Testis (tissue), 3 donors: ENCODE measurements around the gene AFF1. TPM values are rescaled to one million over a fixed set of nuclear protein-coding genes. Genes with fewer than 3 reads are reported as not detected.

Experiments
- DNase-seq: peaks from one replicate; pipeline ENCODE4 v3.0.0-alpha.2; 2019
- H3K27ac ChIP-seq, 2 donors: fragments of 200-600 bp; sonication (generic); one replicate each; pipeline ENCODE4 v1.5.1; 2019
- H3K27me3 ChIP-seq: fragments of 200-600 bp; sonication (generic); one replicate; pipeline ENCODE4 v1.5.1; 2019
- H3K36me3 ChIP-seq: fragments of 200-600 bp; sonication (generic); one replicate; pipeline ENCODE4 v1.5.1; 2017; ENCODE audit warnings: low read depth; ENCODE audit errors: missing control alignments
- H3K4me1 ChIP-seq: fragments of 200-600 bp; sonication (generic); one replicate; pipeline ENCODE4 v1.5.1; 2019
- H3K4me3 ChIP-seq, 2 donors: fragments of 200-600 bp; sonication (generic); one replicate each; pipeline ENCODE4 v1.5.1; 2017 to 2019
- H3K9me3 ChIP-seq: fragments of 200-600 bp; sonication (generic); one replicate; pipeline ENCODE4 v1.5.1; 2017
- POLR2A ChIP-seq: fragments of 450-650 bp; IDR thresholded peaks from one replicate; pipeline ENCODE4 v1.6.1; 2017; ENCODE audit warnings: antibody characterized with exemption, mild to moderate bottlenecking, moderate library complexity
- WGBS, 2 donors: methylation state at CpG; one replicate each; pipeline ENCODE4 v1.1.5; 2018; 5-methylcytosine and 5-hydroxymethylcytosine counted together
- intact Hi-C: fragments of 100-400 bp; cut with DNase I; formaldehyde crosslinking; loops from one replicate; pipeline ENCODE4 v1.15.1; 2023; ENCODE audit warnings: low total_unique reads
- polyA plus RNA-seq: library from polyadenylated mRNA; stranded (reverse); fragments of 350-450 nt; fragmentation: Illumina TruSeq; extraction: RNeasy Lipid Tissue Mini Kit (QIAGEN cat#74804); gene quantifications from one replicate; pipeline ENCODE4 v1.2.3, GENCODE V29; 2014; ENCODE audit warnings: low read depth, low replicate concordance; ENCODE audit not compliant: insufficient read depth
- total RNA-seq, 2 donors: library from RNA; depleted of rRNA; stranded (reverse); fragments of >200 nt; gene quantifications; one replicate each; pipeline ENCODE4 v1.2.3, GENCODE V29; 2016
- TF ChIP-seq, protein P1 (sequence below), 3 experiments: fragments of 450-650 bp in 2 of 3; fragments of 200-600 bp in 1 of 3; sonication (generic) in 1 of 3; IDR thresholded peaks; one replicate each; pipeline ENCODE4 v1.5.1; 2016 to 2019; ENCODE audit warnings: antibody characterized with exemption in 3 of 3, mild to moderate bottlenecking in 2 of 3, moderate library complexity in 1 of 3

AFF1 gene
- total and polyA plus RNA-seq, 3 donors from 2014 or later = 15.8 to 56.8 (median 53.6) TPM

DNA sequence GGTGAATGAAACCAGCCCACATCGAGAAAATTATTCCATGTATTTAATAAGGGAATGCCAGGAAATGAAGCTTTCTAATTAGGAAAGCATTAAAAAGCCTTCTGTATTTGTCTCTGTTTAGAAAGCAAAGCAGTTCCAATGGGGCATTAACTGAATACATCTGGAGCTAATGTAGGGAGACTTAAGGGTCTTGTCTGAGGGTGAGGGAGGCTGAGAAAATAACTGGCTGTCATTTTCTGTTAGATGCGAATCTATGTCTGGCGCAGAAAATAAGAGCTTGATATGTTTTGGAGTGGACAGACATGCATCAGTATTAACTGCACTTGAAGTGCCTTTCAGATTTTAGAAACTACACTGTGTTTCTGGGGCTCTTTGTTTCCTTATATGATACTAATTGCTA, 174.3 kb downstream of the AFF1 start:
- Histone ChIP-seq H3K36me3 (peaks cover 6% of the 10 kb centered on the region), H3K4me1 (no peaks in the 10 kb centered on the region), H3K27me3 (no peaks in the 10 kb centered on the region), H3K27ac (no peak overlapping the region), H3K4me3 (no peak overlapping the region), H3K9me3 (no peaks in the 10 kb centered on the region)
- DNase-seq = no peak
- intact Hi-C loops = no loop called here
- TF ChIP-seq, protein P1, sequence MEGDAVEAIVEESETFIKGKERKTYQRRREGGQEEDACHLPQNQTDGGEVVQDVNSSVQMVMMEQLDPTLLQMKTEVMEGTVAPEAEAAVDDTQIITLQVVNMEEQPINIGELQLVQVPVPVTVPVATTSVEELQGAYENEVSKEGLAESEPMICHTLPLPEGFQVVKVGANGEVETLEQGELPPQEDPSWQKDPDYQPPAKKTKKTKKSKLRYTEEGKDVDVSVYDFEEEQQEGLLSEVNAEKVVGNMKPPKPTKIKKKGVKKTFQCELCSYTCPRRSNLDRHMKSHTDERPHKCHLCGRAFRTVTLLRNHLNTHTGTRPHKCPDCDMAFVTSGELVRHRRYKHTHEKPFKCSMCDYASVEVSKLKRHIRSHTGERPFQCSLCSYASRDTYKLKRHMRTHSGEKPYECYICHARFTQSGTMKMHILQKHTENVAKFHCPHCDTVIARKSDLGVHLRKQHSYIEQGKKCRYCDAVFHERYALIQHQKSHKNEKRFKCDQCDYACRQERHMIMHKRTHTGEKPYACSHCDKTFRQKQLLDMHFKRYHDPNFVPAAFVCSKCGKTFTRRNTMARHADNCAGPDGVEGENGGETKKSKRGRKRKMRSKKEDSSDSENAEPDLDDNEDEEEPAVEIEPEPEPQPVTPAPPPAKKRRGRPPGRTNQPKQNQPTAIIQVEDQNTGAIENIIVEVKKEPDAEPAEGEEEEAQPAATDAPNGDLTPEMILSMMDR (IDR thresholded peaks at IDR 0.05) = no peak
- no peak for TF ChIP-seq POLR2A
- 84 to 92% methylated on average over 3 of the region's 3 CpGs for WGBS, 2 donors

DNA sequence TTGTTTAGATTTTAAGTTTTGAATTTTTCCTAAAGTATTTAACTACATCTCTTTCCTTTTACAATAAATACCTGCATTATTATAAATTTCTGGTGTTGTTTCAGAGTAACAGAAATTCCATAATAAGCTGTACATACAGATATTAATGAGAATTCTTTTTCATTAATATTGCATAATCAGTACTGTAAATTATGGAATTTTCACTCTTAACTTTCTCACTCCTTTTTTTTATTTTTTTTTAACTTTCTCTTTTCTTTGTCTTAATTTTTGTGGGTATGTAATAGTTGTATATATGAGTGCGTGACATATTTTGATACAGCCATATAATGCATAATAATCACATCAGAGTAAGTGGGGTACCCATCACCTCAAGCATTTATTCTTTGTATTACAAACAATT, 175.1 kb downstream of the AFF1 start:
- Histone ChIP-seq H3K27ac (no peak overlapping the region), H3K4me1 (no peaks in the 10 kb centered on the region), H3K36me3 (peaks cover 6% of the 10 kb centered on the region), H3K4me3 (no peak overlapping the region), H3K27me3 (no peaks in the 10 kb centered on the region), H3K9me3 (no peaks in the 10 kb centered on the region)
- intact Hi-C loops = no loop called here
- WGBS, 2 donors = 95 to 100% methylated on average over 1 of the region's 1 CpG
- TF ChIP-seq POLR2A = no peak
- TF ChIP-seq, protein P1 (IDR thresholded peaks at IDR 0.05) = no peak
- no peak for DNase-seq

DNA sequence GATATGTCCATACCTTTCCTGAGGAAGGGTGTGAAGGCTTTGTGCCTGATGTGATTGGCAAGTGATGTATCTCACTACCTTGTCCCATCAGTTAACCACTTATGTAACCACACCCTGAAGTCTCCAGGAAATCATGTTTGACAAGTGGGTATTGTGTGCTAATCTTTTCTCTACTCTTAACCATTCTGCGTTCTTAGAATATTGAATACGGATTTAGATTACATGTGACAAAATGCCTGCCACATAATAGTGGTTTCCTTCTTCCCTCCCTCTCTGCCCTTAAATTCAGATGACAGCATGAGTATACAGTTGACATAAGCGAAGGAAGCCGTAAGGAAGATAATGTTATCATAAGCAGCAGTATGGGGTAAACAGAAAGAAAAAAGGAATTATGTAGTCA, 177.3 kb downstream of the AFF1 start:
- no peak for TF ChIP-seq POLR2A
- TF ChIP-seq, protein P1 (IDR thresholded peaks at IDR 0.05) = no peak
- Histone ChIP-seq H3K36me3 (peaks cover 6% of the 10 kb centered on the region), H3K27me3 (no peaks in the 10 kb centered on the region), H3K4me3 (no peak overlapping the region), H3K27ac (no peak overlapping the region), H3K4me1 (no peaks in the 10 kb centered on the region), H3K9me3 (no peaks in the 10 kb centered on the region)
- DNase-seq = no peak
- 92 to 94% methylated on average over 4 of the region's 4 CpGs for WGBS, 2 donors
- intact Hi-C loops = no loop called here

DNA sequence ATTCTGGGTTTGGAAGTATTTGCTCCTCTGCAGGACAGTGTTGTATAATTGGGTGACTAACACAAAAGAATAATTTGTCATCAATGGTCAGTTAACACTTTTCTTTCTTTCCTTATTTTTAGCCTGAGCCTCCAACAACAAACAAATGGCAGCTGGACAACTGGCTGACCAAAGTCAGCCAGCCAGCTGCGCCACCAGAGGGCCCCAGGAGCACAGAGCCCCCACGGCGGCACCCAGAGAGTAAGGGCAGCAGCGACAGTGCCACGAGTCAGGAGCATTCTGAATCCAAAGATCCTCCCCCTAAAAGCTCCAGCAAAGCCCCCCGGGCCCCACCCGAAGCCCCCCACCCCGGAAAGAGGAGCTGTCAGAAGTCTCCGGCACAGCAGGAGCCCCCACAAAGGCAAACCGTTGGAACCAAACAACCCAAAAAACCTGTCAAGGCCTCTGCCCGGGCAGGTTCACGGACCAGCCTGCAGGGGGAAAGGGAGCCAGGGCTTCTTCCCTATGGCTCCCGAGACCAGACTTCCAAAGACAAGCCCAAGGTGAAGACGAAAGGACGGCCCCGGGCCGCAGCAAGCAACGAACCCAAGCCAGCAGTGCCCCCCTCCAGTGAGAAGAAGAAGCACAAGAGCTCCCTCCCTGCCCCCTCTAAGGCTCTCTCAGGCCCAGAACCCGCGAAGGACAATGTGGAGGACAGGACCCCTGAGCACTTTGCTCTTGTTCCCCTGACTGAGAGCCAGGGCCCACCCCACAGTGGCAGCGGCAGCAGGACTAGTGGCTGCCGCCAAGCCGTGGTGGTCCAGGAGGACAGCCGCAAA, 179.6 kb downstream of the AFF1 start:
- no peak for DNase-seq
- no peak for TF ChIP-seq POLR2A
- TF ChIP-seq, protein P1 (IDR thresholded peaks at IDR 0.05) = no peak
- Histone ChIP-seq H3K9me3 (no peaks in the 10 kb centered on the region), H3K27ac (no peak overlapping the region), H3K36me3 (no peaks in the 10 kb centered on the region), H3K4me3 (no peak overlapping the region), H3K4me1 (no peaks in the 10 kb centered on the region), H3K27me3 (no peaks in the 10 kb centered on the region)
- 86 to 90% methylated on average over 5 to 17 of the region's 24 CpGs for WGBS, 2 donors
- intact Hi-C loops = no loop called here

DNA sequence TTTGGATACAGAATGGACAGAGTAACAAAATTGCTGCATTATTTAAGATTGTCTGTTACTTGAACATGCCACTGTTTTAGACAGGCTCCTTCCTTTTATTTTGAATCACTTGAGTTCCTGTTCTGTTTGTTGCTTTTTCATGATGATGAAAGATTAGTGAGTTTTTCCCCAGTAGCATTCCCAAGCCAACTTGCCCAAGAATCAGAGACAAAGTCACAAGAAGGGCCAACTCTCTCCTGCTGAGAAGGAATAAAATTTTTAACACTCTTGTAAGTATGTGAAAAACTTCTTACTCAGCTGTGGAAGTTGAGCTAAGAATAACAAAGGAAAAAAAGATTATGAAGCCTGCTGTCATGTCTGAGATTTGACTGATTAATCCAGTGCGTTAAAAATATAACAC, 181.4 kb downstream of the AFF1 start:
- H3K36me3 ChIP-seq = no peaks in the 10 kb centered on the region
- intact Hi-C loops = no loop called here
- no peaks in the 10 kb centered on the region for H3K9me3 ChIP-seq
- no peak overlapping the region for H3K4me3 ChIP-seq
- H3K27ac ChIP-seq = no peak overlapping the region
- no peaks in the 10 kb centered on the region for H3K27me3 ChIP-seq
- no peak for DNase-seq
- WGBS, 2 donors = 94 to 97% methylated on average over 1 of the region's 1 CpG
- H3K4me1 ChIP-seq = no peaks in the 10 kb centered on the region
- TF ChIP-seq, protein P1 (IDR thresholded peaks at IDR 0.05) = no peak
- no peak for TF ChIP-seq POLR2A
